SK-N-SH (cell line): ENCODE results near the gene HSPB7. TPM values are rescaled to one million over a fixed set of nuclear protein-coding genes. Genes with fewer than 3 reads are reported as not detected.

Experiments used
- CTCF ChIA-PET: fragments of 300-600, 350-600 bp; formaldehyde crosslinking; extraction: SDS; loops from one replicate; lab custom pipeline; 2021; lab: Yijun Ruan, JAX
- POLR2A ChIA-PET: fragments of 350-600 bp; sonication (Branson Sonifier 250); formaldehyde crosslinking; extraction: SDS; loops from one replicate; lab custom pipeline; 2020; ENCODE audit warnings: antibody characterized with exemption, inconsistent platforms; lab: Yijun Ruan, JAX
- DNase-seq: peaks from one replicate; pipeline ENCODE4 v3.0.0; 2012
- H2AFZ ChIP-seq: fragments of 200-600 bp; sonication (generic); 2 replicates; pipeline ENCODE4 v1.8.1; 2016; ENCODE audit warnings: antibody characterized with exemption, mild to moderate bottlenecking, low read depth
- H3F3A ChIP-seq: fragments of 200-600 bp; sonication (generic); replicated peaks from 2 replicates; pipeline ENCODE3; 2016; ENCODE audit warnings: antibody characterized with exemption, mild to moderate bottlenecking; ENCODE audit not compliant: insufficient read depth
- H3K27ac ChIP-seq, 2 experiments: fragments of 200-500 bp in 1 of 2; fragments of 200-600 bp in 1 of 2; sonication (Bioruptor generic) in 1 of 2; sonication (generic), shearing (Covaris generic) in 1 of 2; 2 replicates each; pipeline versions ENCODE4 v1.5.1 to v1.6.1; 2014 to 2016; ENCODE audit warnings: low read depth in 2 of 2, inconsistent platforms in 1 of 2, low read length in 1 of 2, mild to moderate bottlenecking in 1 of 2, mixed read lengths in 1 of 2
- H3K27me3 ChIP-seq: fragments of 200-600 bp; sonication (generic), shearing (Covaris generic); 2 replicates; pipeline ENCODE4 v1.6.1; 2016; ENCODE audit warnings: mixed run types; ENCODE audit not compliant: insufficient read depth
- H3K36me3 ChIP-seq, 2 experiments: fragments of 200-500 bp in 1 of 2; fragments of 200-600 bp in 1 of 2; sonication (Bioruptor generic) in 1 of 2; sonication (generic) in 1 of 2; replicated peaks in 1 of 2; 2 replicates each; pipeline versions ENCODE3 to v1.5.1; 2014 to 2016; ENCODE audit warnings: low read length in 1 of 2, mild to moderate bottlenecking in 1 of 2; ENCODE audit not compliant: insufficient read depth in 2 of 2, control insufficient read depth in 1 of 2
- H3K4me1 ChIP-seq, 2 experiments: fragments of 200-500 bp in 1 of 2; fragments of 200-600 bp in 1 of 2; sonication (Bioruptor generic) in 1 of 2; sonication (generic), shearing (Covaris generic) in 1 of 2; 2 replicates each; pipeline versions ENCODE4 v1.5.1 to v1.6.1; 2014 to 2016; ENCODE audit warnings: low read depth in 1 of 2, low read length in 1 of 2, mixed run types in 1 of 2; ENCODE audit not compliant: insufficient read depth in 2 of 2, control insufficient read depth in 1 of 2
- H3K4me2 ChIP-seq: fragments of 200-600 bp; sonication (generic), shearing (Covaris generic); 2 replicates; pipeline ENCODE4 v1.6.1; 2017; ENCODE audit warnings: mixed run types
- H3K4me3 ChIP-seq, 2 experiments: fragments of 200-500 bp in 1 of 2; fragments of 200-600 bp in 1 of 2; sonication (Bioruptor generic) in 1 of 2; sonication (generic), shearing (Covaris generic) in 1 of 2; 2 replicates each; pipeline versions ENCODE4 v1.5.1 to v1.8.1; 2014 to 2016; ENCODE audit warnings: low read depth in 2 of 2, inconsistent platforms in 1 of 2, low read length in 1 of 2, mild to moderate bottlenecking in 1 of 2, mixed read lengths in 1 of 2, moderate library complexity in 1 of 2
- H3K79me2 ChIP-seq: fragments of 200-600 bp; sonication (generic); 2 replicates; pipeline ENCODE4 v1.8.1; 2017; ENCODE audit warnings: mild to moderate bottlenecking; ENCODE audit not compliant: insufficient read depth
- H3K9ac ChIP-seq: fragments of 200-600 bp; sonication (generic); 2 replicates; pipeline ENCODE4 v1.6.1; 2017; ENCODE audit warnings: mixed run types
- H3K9me2 ChIP-seq: fragments of 200-600 bp; sonication (generic); 2 replicates; pipeline ENCODE4 v1.6.1; 2017; ENCODE audit warnings: mixed run types
- H3K9me3 ChIP-seq: fragments of 200-600 bp; sonication (generic); 2 replicates; pipeline ENCODE4 v1.6.1; 2017; ENCODE audit warnings: mixed run types, mild to moderate bottlenecking, moderate library complexity
- H4K20me1 ChIP-seq: fragments of 200-600 bp; sonication (generic); 2 replicates; pipeline ENCODE4 v1.6.1; 2017; ENCODE audit warnings: mild to moderate bottlenecking, mixed run types; ENCODE audit not compliant: insufficient read depth
- CHD2 ChIP-seq: fragments of 150-350 bp; IDR thresholded peaks from 2 replicates; pipeline ENCODE4 v1.6.1; 2018; ENCODE audit warnings: low read length; ENCODE audit not compliant: partially characterized antibody
- FOSL2 ChIP-seq: IDR thresholded peaks from 2 replicates; pipeline ENCODE4 v1.4.0; 2012; ENCODE audit warnings: low read depth, mild to moderate bottlenecking, moderate library complexity, borderline replicate concordance
- FOXJ3 ChIP-seq: sonication (generic); formaldehyde crosslinking; IDR thresholded peaks from 2 replicates; pipeline ENCODE4 v1.5.1; 2020; ENCODE audit warnings: mild to moderate bottlenecking, missing genetic modification reagents
- FOXM1 ChIP-seq: IDR thresholded peaks from 2 replicates; pipeline ENCODE4 v1.4.0; 2012; ENCODE audit warnings: low read depth, mild to moderate bottlenecking
- JUND ChIP-seq: IDR thresholded peaks from 2 replicates; pipeline ENCODE4 v1.4.0; 2012
- MEF2A ChIP-seq: IDR thresholded peaks from 2 replicates; pipeline ENCODE4 v1.4.0; 2012; ENCODE audit warnings: low read depth, borderline replicate concordance
- RAD21 ChIP-seq: IDR thresholded peaks from 2 replicates; pipeline ENCODE4 v1.6.1; 2012; ENCODE audit warnings: mild to moderate bottlenecking, low read length
- RFX5 ChIP-seq: IDR thresholded peaks from 2 replicates; pipeline ENCODE4 v1.6.1; 2012; ENCODE audit warnings: mild to moderate bottlenecking, improper control_type of control experiment, low read length
- SMC3 ChIP-seq: IDR thresholded peaks from 2 replicates; pipeline ENCODE4 v1.6.1; 2012; ENCODE audit warnings: low read depth, low read length, improper control_type of control experiment
- TAF1 ChIP-seq: IDR thresholded peaks from 2 replicates; pipeline ENCODE4 v1.6.1; 2012; ENCODE audit warnings: low read depth, mild to moderate bottlenecking, low read length, moderate library complexity, borderline replicate concordance
- TCF12 ChIP-seq: IDR thresholded peaks from 2 replicates; pipeline ENCODE4 v1.4.0; 2012
- TEAD4 ChIP-seq: IDR thresholded peaks from 2 replicates; pipeline ENCODE4 v1.4.0; 2012; ENCODE audit warnings: mild to moderate bottlenecking, borderline replicate concordance; ENCODE audit not compliant: insufficient read depth
- USF1 ChIP-seq: IDR thresholded peaks from 2 replicates; pipeline ENCODE4 v1.4.0; 2012; ENCODE audit warnings: low read depth, borderline replicate concordance
- ZBTB33 ChIP-seq: IDR thresholded peaks from 2 replicates; pipeline ENCODE4 v1.4.0; 2012; ENCODE audit warnings: low read depth, borderline replicate concordance
- WGBS: methylation state at CpG from one replicate; pipeline ENCODE4 v1.1.6; 2017; ENCODE audit warnings: low lambda C conversion rate; 5-methylcytosine and 5-hydroxymethylcytosine counted together
- polyA plus RNA-seq, 3 experiments: library from polyadenylated mRNA; depleted of rRNA; stranded (reverse); fragments of >200 nt; gene quantifications; 2 replicates each; pipeline ENCODE4 v1.2.3, GENCODE V29; 2012
- TF ChIP-seq, protein P1 (sequence below): IDR thresholded peaks from 2 replicates; pipeline ENCODE4 v1.4.0; 2012; ENCODE audit warnings: low read depth
- TF ChIP-seq, protein P2 (sequence below): fragments of 150-350 bp; IDR thresholded peaks from 2 replicates; pipeline ENCODE4 v1.6.1; 2016; ENCODE audit warnings: mild to moderate bottlenecking, low read depth, low read length
- TF ChIP-seq, protein P3 (sequence below): fragments of 200-600 bp; sonication (generic); IDR thresholded peaks from 2 replicates; pipeline ENCODE4 v1.6.1; 2017; ENCODE audit warnings: antibody characterized with exemption, mild to moderate bottlenecking, moderate library complexity

The HSPB7 gene
- polyA plus RNA-seq, 1 of the 3 experiments (the other 2 are of a cell fraction): 0.05 TPM

GRCh38 chr1:16032388-16033102 lies 14.7 kb upstream of the HSPB7 start:
- Histone ChIP-seq H3K36me3 (no peaks in the 10 kb centered on the region), H4K20me1 (no peaks in the 10 kb centered on the region), H3K27ac (no peak overlapping the region), H2AFZ (no peak overlapping the region), H3K4me1 (peaks cover 0 to 4% of the 10 kb centered on the region in 2 experiments; a peak in 1 of 4 replicates), H3K9me3 (no peaks in the 10 kb centered on the region), H3F3A (no peaks in the 10 kb centered on the region), H3K9me2 (no peaks in the 10 kb centered on the region), H3K79me2 (no peaks in the 10 kb centered on the region), H3K27me3 (no peaks in the 10 kb centered on the region), H3K4me3 (no peak overlapping the region; a peak in 1 of 4 replicates), H3K4me2 (no peak overlapping the region), H3K9ac (no peak overlapping the region)
- ChIA-PET POLR2A (no interaction called here), CTCF (interaction anchor here (0.6 to 5.8 kb wide), 11 partner anchors 11 to 240 kb away, joined by 3 to 44 read pairs (median 5); partner anchors contain the start of genes CLCNKA and HSPB7)
- DNase-seq: peak; percentile 97
- TF ChIP-seq, protein P1, sequence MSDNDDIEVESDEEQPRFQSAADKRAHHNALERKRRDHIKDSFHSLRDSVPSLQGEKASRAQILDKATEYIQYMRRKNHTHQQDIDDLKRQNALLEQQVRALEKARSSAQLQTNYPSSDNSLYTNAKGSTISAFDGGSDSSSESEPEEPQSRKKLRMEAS: no peak
- no peak for TF ChIP-seq ZBTB33
- no peak for TF ChIP-seq FOXM1
- TF ChIP-seq MEF2A: no peak
- no peak for TF ChIP-seq TEAD4
- TF ChIP-seq CHD2: peak; percentile 33
- TF ChIP-seq RFX5: no peak
- TF ChIP-seq TAF1: no peak
- peak; percentile 92 for TF ChIP-seq RAD21
- TF ChIP-seq, protein P2, sequence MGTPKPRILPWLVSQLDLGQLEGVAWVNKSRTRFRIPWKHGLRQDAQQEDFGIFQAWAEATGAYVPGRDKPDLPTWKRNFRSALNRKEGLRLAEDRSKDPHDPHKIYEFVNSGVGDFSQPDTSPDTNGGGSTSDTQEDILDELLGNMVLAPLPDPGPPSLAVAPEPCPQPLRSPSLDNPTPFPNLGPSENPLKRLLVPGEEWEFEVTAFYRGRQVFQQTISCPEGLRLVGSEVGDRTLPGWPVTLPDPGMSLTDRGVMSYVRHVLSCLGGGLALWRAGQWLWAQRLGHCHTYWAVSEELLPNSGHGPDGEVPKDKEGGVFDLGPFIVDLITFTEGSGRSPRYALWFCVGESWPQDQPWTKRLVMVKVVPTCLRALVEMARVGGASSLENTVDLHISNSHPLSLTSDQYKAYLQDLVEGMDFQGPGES: no peak
- TF ChIP-seq USF1: no peak
- no peak for TF ChIP-seq JUND
- TF ChIP-seq TCF12: no peak
- no peak for TF ChIP-seq FOSL2
- TF ChIP-seq SMC3: peak; percentile 94
- TF ChIP-seq FOXJ3 (CRISPR knock-in tag): no peak
- TF ChIP-seq, protein P3, sequence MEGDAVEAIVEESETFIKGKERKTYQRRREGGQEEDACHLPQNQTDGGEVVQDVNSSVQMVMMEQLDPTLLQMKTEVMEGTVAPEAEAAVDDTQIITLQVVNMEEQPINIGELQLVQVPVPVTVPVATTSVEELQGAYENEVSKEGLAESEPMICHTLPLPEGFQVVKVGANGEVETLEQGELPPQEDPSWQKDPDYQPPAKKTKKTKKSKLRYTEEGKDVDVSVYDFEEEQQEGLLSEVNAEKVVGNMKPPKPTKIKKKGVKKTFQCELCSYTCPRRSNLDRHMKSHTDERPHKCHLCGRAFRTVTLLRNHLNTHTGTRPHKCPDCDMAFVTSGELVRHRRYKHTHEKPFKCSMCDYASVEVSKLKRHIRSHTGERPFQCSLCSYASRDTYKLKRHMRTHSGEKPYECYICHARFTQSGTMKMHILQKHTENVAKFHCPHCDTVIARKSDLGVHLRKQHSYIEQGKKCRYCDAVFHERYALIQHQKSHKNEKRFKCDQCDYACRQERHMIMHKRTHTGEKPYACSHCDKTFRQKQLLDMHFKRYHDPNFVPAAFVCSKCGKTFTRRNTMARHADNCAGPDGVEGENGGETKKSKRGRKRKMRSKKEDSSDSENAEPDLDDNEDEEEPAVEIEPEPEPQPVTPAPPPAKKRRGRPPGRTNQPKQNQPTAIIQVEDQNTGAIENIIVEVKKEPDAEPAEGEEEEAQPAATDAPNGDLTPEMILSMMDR: peak; percentile 78
- WGBS: 51% methylated on average over 8 of the region's 18 CpGs
